GM19452 (cell line): Measurements from ENCODE around the gene ZFYVE19.

Source experiments
- ATAC-seq: cut with Tn5 transposase; IDR thresholded peaks from one replicate; pipeline ENCODE4 v1.9.1; 2021; ENCODE audit not compliant: unreplicated experiment

The ZFYVE19 gene

GRCh38 chr15:40775740-40776536, 31.0 kb upstream of the ZFYVE19 start:
- no peak for ATAC-seq

GRCh38 chr15:40776537-40777141, 30.2 kb upstream of the ZFYVE19 start:
- no peak for ATAC-seq

GRCh38 chr15:40782609-40783227, 24.2 kb upstream of the ZFYVE19 start:
- ATAC-seq = peak; percentile 67

GRCh38 chr15:40785164-40785563, 21.7 kb upstream of the ZFYVE19 start:
- ATAC-seq = no peak

GRCh38 chr15:40785814-40786213, 21.1 kb upstream of the ZFYVE19 start:
- no peak for ATAC-seq

GRCh38 chr15:40787344-40787841, 19.5 kb upstream of the ZFYVE19 start:
- no peak for ATAC-seq

GRCh38 chr15:40787991-40788390, 18.9 kb upstream of the ZFYVE19 start:
- no peak for ATAC-seq

- ATAC-seq = no peak
Measured at GRCh38 chr15:40789119-40789518, 17.8 kb upstream of the ZFYVE19 start.

- ATAC-seq = no peak
Measured at GRCh38 chr15:40789999-40790398, 16.9 kb upstream of the ZFYVE19 start.

GRCh38 chr15:40790718-40791117, 16.2 kb upstream of the ZFYVE19 start:
- ATAC-seq = no peak

GRCh38 chr15:40792394-40792793, 14.5 kb upstream of the ZFYVE19 start:
- ATAC-seq = no peak

GRCh38 chr15:40793216-40793989, 13.5 kb upstream of the ZFYVE19 start:
- ATAC-seq = no peak

GRCh38 chr15:40796041-40796440, 10.8 kb upstream of the ZFYVE19 start:
- no peak for ATAC-seq

- ATAC-seq = no peak
Measured at GRCh38 chr15:40796512-40796911, 10.4 kb upstream of the ZFYVE19 start.

GRCh38 chr15:40799523-40799922, 7.4 kb upstream of the ZFYVE19 start:
- no peak for ATAC-seq

- ATAC-seq = no peak
Measured at GRCh38 chr15:40803076-40803475, 3.8 kb upstream of the ZFYVE19 start.

GRCh38 chr15:40803688-40804087, 3.2 kb upstream of the ZFYVE19 start:
- no peak for ATAC-seq

GRCh38 chr15:40806672-40807027, 239 bp upstream of the ZFYVE19 start:
- ATAC-seq = no peak

- no peak for ATAC-seq
Measured at GRCh38 chr15:40807888-40808461, 1.1 kb downstream of the ZFYVE19 start.

- no peak for ATAC-seq
Measured at GRCh38 chr15:40808861-40809450, 2.1 kb downstream of the ZFYVE19 start.
